ENCODE results near the gene LDLRAD2. TPM values are rescaled to one million over a fixed set of nuclear protein-coding genes. Genes with fewer than 3 reads are reported as not detected.

The LDLRAD2 gene
- total RNA-seq, 2 donors from 2014 or later, result not detected

GRCh38 chr1:21840981-21841380 lies 28.9 kb downstream of the LDLRAD2 start:
- Histone ChIP-seq H3K4me1 (no peaks in the 10 kb centered on the region), H3K27ac (no peak overlapping the region), H3K36me3 (peaks cover 100% of the 10 kb centered on the region), H3K9me3 (no peaks in the 10 kb centered on the region), H3K4me3 (no peak overlapping the region), H3K27me3 (no peaks in the 10 kb centered on the region)
- DNase-seq (ENCODE audit: low spot score), result no peak
- no peak for TF ChIP-seq CTCF (IDR thresholded peaks at IDR 0.05)

- Histone ChIP-seq H3K36me3 (peaks cover 100% of the 10 kb centered on the region), H3K9me3 (no peaks in the 10 kb centered on the region), H3K27me3 (no peaks in the 10 kb centered on the region), H3K4me3 (no peak overlapping the region), H3K4me1 (no peaks in the 10 kb centered on the region), H3K27ac (no peak overlapping the region)
- no peak for DNase-seq (ENCODE audit: low spot score)
- TF ChIP-seq CTCF (IDR thresholded peaks at IDR 0.05), result no peak
These were observed 29.9 kb downstream of the LDLRAD2 start for GRCh38 chr1:21841852-21842466.

- no peak for DNase-seq (ENCODE audit: low spot score)
- no peaks in the 10 kb centered on the region for H3K4me1 ChIP-seq
- no peak overlapping the region for H3K4me3 ChIP-seq
- H3K27ac ChIP-seq, result no peak overlapping the region
- no peaks in the 10 kb centered on the region for H3K27me3 ChIP-seq
- no peak for TF ChIP-seq CTCF (IDR thresholded peaks at IDR 0.05)
- peaks cover 100% of the 10 kb centered on the region for H3K36me3 ChIP-seq
- H3K9me3 ChIP-seq, result no peaks in the 10 kb centered on the region
These were observed 30.6 kb downstream of the LDLRAD2 start for GRCh38 chr1:21842606-21843162.

- no peak for DNase-seq (ENCODE audit: low spot score)
- H3K27ac ChIP-seq, result no peak overlapping the region
- TF ChIP-seq CTCF (IDR thresholded peaks at IDR 0.05), result no peak
- H3K36me3 ChIP-seq, result peaks cover 100% of the 10 kb centered on the region
- no peaks in the 10 kb centered on the region for H3K9me3 ChIP-seq
- H3K27me3 ChIP-seq, result no peaks in the 10 kb centered on the region
- H3K4me1 ChIP-seq, result no peaks in the 10 kb centered on the region
- no peak overlapping the region for H3K4me3 ChIP-seq
These were observed 31.1 kb downstream of the LDLRAD2 start for GRCh38 chr1:21843208-21843607.

- peaks cover 100% of the 10 kb centered on the region for H3K36me3 ChIP-seq
These were observed 31.9 kb downstream of the LDLRAD2 start for GRCh38 chr1:21843996-21844395.

More at GRCh38 chr1:21843996-21844395, 31.9 kb downstream of the LDLRAD2 start:
- no peak for TF ChIP-seq CTCF (IDR thresholded peaks at IDR 0.05)
- Histone ChIP-seq H3K27ac (no peak overlapping the region), H3K4me1 (no peaks in the 10 kb centered on the region), H3K27me3 (no peaks in the 10 kb centered on the region), H3K4me3 (no peak overlapping the region), H3K9me3 (no peaks in the 10 kb centered on the region)
- DNase-seq (ENCODE audit: low spot score), result no peak

All from right atrium auricular region (tissue), 2 donors.